HG03103 (cell line): ENCODE data around the gene TNFAIP8.

Source experiments
- ATAC-seq: cut with Tn5 transposase; IDR thresholded peaks from one replicate; pipeline ENCODE4 v1.9.1; 2021; ENCODE audit warnings: low read depth; ENCODE audit not compliant: unreplicated experiment

Gene TNFAIP8

DNA sequence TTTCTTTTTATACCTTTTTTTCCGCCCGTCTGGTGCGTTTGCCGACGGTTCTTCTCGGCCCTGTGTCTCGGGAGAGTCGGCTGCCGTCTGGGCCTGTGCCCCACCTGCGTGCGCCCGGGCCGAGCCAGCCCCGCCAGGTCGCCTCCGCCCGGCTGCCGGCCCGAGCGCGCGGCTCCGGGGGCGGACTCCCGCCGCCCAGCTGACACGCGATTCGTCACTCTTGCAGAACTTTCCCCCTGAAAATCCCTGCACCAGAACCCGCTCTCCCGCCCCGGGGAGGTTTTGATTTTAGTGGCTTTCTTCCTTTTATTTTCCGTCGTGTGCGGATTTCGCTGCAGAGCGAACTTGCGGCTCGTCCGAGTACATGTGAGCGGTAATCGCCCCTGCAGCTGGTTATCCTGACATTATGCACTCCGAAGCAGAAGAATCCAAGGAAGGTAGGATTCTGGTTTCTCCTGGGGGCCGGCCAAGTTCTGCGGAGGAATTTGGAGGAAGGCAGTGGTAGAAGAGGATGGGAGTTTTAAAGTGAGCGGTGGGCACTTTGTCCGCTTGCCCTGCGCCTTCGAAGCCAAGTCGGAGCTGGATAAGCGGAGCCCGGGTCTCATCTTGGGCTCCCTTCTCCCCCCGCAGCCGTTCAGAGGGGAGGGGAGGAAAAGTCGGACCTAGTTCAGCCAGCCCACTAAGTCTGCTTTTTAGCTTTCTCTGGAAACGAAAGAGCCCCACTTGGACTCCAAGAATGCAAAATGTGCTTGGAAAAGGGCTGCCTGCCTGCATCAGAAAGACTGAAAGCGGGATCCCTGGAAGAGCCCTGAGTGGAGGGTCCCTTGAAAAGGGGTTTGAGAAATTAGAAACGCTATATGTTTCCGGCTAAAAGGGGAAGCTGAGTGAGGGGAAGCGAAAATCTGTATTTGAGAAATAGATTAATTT is at the start of gene TNFAIP8:
TNFAIP8 (plus strand) TSS at position 335 of the 927 bp plus-strand sequence; CDS start at position 407, 72 bp downstream.
- peak; percentile 36 for ATAC-seq

DNA sequence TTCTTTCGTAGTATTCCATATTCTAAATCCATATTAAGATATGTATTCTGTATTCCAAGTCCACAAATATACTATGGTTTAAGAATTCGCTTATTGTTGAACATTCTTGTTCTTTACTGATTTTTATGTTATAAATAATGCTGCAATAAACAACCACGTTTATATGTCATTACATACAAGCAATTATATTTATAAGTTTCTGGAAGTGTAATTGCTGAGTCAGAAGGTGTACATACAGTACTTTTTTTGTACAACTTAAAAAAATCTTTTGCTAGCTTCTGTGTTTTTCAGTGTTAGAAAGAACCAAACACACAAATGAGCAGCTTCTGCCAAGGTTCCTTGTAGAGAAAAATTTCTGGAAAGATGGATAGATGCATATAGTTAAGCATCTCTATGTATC is 48.6 kb upstream of the TNFAIP8 start:
- ATAC-seq: no peak

DNA sequence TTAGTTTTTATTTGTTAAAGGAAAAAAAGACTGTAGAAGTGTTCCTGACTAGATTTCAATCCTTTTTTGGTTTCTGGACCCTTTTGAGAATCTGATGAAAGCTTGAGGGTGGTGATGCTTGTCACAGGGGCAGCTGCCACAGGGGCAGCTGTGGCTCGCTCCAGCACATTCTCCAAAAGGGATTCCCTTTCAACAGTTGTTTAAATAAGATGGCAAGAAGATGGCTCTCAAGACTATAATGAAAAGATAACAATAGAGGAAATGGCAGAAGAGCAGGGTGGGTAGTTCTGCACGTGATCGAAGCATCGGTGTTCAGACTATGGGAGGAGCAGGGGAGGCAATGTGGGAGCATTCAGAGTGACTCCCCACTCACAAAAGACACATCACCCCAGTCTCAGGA is 46.5 kb upstream of the TNFAIP8 start:
- peak; percentile 6 for ATAC-seq

DNA sequence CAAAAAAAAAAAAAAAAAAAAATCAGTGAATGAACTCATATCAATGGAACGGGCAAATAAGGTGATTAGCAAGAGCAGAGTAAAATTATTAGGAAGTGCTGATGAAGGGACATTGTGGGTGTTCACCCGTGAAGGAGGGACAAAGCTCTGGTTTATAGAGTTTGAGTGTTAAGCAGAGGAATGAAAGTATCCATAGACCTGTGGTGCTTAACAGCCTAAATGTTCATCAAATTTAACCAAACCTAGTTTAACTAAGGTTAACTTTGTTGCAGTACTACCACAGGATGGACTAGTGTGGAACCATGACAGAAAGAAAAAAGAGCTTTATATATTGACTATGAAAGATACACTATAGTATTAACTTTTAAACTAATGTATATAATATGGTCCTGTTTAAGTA is 44.1 kb upstream of the TNFAIP8 start:
- ATAC-seq: no peak

DNA sequence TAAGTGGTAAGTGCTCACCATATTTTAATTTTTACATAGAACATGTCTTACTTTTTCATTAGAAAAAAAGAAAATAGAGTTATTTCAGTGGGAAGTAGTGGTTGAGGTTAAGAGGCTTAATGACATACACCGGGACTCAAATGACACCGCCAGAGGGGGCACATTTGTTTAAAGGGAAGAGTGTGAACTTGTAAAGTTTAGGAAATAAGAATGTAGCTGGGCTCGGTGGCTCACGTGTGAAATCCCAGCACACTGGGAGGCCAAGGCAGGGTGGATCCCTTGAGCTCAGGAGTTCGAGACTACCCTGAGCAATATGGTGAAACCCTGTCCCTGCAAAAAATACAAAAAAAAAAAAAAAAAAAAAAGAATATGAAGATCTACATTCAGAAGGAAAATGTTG is 43.4 kb upstream of the TNFAIP8 start:
- no peak for ATAC-seq

DNA sequence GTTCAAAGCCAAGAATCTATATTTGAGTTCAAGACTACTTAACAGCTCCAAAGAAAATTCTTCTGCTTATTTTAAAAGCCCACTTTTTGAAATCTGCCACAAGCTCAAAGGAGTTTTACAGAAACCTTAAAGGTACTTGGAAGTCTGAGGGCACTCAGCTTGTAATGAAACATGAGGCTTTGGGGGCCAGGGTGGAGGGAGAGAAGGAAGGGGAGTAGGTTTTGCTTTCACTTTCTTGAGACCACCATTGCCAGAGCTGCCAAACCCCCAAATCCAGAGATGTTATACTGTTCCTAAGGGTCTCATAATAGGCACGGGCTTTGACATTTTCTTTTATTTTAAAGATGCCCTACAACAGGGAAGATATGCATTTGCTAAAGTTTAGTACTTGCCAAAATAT is 42.6 kb upstream of the TNFAIP8 start:
- ATAC-seq: no peak

DNA sequence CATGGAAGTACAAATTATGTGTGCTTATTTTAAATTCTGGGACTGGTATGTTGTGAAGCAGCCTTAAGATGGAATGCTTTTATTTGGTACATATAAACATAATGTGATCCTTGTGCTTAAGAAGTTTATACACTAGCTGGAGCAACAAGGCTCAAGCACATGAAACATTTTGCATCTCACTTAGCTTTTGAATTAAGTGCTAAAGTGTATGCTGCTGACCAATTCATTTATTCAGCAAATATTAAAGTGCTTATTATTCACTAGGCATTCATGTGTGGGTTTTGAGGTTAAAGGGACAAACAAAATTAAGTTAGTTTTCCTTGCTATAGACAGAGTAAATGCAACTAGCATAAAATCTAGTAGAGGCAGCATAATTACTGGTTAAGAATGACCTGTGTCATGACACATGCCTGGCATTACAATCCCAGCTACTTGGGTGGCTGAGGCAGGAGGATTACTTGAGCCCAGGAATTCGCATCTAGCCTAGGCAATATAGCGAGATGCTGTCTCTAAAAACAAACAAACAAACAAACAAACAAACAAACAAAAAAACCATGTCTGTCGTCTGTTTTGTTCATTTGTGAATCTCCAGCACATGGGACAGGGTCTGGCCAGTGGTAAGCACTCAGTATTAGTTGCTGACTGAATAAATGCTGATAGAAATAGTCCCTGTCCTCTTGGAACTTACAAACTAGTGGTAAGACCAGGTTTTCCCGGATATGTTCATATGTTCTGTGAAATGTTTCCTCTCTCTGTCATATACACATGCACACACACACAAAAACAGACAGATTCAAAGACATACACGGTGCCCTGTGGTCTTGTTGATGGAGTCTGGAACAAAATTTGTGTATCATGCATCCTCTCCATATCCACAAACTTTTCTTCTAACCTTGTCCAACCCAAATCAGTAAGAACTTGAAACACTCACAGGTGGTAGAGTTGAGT is 41.9 kb upstream of the TNFAIP8 start:
- ATAC-seq: no peak

DNA sequence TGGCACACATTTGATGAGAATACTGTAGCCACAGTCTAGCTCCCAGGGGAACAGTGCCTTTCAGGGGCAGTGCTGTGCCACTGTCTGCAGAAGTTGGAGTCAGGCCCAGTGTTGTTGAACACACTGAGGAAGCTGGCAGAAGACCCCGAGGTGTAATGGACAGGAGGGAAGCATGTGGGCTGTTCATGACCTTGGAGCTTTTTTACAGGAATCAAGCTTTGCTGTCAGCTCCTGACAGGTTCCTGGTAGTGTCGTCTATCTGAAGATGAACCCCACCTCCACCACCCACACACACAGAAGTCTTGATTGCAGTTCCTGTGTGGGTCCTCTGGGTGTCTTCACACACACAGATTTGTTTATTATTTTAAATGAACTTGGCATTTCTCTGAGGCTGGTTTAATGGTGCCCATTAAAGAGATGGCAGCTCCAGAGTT is 40.3 kb upstream of the TNFAIP8 start:
- peak; percentile 66 for ATAC-seq

DNA sequence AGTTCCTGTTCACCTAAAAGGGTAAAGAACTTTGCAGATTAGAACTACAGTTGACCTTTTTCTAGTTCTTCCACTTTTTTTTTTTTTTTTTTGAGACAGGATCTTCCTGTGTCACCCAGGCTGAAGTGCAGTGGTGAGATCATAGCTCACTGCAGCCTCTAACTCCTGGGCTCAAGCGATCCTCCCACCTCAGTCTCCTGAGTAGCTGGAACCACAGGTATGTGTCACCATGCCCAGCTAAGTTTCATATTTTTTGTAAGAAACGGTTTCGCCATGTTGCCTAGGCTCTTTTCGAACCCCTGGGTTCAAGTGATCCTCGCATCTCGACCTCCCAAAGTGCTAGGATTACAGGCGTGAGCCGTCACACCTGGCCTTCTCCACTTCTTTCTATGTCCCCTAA is 39.7 kb upstream of the TNFAIP8 start:
- ATAC-seq: no peak

DNA sequence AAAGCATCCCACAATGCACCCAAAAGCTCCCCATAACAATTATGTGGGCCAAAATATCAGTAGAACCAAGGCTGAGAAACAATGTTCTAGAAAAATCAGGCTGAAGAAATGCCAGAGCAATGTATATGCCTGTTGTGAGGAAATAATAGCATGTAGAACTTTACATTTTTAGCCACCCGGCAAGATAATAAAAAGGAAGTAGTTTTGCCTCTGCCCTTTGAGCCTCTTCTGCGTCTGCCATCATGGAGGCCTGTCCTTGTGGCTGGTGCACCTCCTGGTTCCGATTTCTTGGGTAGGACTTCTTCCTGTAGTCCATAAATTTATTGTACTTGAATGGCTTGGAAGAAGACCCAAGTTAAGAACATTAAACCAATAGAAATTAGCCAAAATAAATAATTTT is 38.9 kb upstream of the TNFAIP8 start:
- no peak for ATAC-seq

DNA sequence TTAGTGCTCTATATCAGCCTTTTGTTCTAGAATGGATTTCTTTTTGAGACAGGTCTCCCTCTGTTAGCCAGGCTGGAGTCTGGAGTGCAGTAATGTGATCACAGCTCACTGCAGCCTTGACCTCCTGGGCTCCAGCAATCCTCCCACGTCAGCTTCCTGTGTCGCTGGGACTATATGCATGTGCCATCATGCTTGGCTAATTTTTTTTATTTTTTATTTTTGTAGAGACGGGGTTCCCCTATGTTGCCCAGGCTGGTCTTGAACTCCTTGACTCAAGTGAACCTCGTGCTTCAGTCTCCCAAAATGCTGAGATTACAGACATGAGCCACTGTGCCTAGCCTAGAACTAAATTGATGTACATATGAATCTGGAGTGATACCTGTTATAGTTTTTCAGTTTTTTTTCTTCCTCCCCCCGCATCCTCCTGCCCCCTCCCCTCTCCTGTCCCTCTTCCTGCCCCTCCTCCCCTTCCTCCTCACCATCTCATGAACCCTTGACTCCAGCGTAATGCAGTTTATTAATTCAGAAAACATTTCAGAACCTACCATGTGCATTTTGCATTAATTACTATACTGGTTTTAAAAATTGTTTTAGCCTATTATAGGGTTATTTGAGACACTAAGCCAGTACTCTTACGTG is 37.4 kb upstream of the TNFAIP8 start:
- peak; percentile 35 for ATAC-seq

DNA sequence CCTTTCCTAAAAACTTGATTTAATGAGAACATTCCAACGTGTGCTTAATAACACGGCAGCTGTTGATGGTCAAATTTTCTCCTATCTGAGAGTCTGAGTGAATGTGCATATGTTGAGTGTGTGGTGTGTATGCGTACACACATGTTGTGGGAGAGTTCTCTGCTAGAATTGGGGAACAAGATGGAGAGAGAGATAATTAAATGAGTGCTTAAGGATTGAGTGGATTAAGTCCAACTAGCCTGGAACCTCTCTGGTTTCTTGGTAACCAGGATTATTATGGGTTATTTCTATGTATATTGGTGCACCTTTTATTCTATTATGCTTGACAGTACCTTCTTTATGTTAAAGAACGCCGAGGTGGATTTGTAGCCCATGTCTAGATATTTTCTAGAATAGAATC is 36.4 kb upstream of the TNFAIP8 start:
- no peak for ATAC-seq

DNA sequence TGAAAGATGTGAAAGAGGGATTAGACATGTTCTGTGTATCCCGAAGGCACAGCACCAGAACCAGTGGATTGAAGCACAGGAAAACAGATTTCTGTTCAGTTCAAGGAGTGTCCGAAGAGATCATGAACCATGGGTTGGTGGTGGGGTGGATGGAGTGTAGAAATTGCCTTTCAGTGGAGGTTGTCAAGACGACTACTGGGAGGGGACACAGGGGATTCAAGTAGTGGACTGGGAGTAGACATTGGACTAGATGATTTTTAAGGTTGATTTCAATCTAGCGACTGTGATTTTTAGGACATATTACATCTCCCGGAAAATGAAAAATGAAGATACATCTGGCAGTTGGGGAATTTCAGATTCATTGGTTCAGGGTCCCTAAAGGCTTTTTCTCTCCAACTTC is 35.9 kb upstream of the TNFAIP8 start:
- no peak for ATAC-seq

DNA sequence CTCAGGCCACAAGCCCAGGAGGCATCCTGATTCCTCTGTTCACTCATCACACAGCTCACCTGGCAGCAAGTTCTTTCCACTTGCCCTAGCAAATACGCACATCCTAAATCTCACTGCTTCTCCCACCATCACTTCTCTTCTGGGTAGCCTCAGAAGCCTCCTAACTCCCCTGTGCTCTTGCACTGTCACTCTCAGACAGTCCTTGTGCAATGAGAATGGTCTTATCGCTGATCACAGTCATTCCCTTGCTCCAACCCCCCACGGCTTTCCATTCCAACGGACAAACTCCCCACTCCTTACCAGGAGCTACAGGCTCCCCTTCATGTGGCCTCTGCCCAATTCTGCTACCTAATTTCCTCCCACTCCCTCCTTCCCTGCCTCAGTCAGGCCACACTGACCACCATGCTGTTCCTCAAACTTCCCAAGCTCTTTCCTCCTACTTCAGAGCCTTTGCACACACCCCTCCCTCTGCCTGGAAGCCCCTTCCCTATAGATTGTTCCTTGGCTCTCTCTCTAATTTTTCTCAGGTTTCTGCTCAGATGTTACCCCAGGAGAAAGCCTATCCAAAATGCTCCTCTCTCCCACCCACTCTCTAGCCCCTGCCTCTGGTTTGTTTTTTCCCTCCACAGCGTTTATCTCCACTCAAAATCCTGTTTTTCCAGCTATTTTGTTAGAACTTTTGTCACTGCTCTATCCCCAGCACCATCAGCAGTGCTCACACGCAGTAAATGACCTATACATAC is 34.1 kb upstream of the TNFAIP8 start:
- no peak for ATAC-seq

DNA sequence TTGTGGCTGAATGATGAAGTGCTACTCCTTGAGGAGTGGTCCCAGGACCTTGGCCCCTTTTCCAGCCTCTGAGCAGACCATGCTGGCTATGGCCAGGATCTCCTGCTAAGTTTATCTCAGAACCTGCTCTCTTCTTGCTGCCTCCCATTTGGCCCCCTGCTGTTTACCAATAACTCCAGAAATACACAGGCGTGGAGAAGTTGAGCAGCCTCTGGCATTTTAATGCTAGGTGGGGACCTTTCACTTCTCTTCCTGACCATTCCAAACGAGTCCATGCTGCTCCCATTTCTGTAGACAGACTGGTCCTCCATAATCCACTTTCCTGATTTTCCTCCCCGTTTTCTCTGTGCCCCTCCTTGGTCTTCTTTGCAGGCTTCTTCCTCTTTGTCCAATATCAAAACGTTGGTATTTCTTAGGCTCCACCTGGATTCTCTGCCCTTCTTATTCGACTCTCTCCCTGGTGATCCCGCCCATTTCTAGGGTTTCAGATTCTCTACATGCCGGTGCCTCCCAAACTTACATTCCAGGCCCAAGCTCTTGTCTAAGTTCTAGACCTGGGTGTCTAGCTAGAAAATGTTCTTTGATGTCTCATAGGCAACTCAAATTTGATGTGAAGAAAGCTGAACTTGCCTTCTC is 33.4 kb upstream of the TNFAIP8 start:
- no peak for ATAC-seq

DNA sequence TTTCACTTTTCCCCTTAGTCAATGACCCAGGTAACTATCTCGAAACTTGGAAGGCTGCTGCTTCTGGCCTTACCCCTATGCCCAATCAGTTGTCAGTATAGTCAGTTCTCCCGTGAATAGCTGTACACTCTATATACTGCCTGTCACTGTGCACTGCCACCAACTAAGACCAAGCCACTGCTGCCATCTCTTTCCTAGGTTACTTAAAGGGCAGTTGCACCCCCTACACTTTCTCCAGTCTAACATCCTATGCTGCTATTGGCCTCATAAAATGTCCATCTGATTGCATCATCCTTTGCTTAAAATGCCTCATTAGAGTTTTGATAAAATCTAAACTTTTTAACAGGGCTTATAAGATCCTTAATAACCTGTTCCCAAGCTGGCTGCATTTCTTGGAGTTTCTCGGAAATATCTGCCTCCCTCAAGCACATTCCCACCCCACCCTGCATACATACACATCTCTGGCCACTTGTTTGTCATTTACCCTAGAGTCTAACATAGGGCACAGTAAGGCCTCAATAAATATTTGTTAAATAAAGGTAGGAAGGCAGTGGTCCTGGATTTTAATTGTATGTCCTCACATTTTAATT is 32.8 kb upstream of the TNFAIP8 start:
- peak; percentile 55 for ATAC-seq

DNA sequence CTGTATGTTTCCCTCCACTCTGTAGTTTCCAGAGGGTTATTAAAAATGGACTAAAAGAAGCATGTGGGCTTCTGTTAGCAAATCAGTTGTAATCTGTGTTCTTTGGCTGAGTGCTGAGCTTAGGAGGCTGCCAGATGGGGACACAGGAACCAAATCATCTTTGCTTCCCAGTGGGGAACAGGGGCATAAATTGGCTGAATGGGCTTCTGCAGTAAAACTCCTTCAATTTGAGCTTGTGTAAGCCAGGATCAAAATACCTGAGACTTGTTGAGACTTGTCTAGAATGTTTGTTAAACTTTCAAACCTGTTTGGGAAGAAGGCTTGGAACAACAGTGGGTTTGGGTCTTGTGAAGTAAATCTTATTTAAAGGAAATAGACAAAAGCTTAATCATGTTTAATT is 32.2 kb upstream of the TNFAIP8 start:
- ATAC-seq: no peak

DNA sequence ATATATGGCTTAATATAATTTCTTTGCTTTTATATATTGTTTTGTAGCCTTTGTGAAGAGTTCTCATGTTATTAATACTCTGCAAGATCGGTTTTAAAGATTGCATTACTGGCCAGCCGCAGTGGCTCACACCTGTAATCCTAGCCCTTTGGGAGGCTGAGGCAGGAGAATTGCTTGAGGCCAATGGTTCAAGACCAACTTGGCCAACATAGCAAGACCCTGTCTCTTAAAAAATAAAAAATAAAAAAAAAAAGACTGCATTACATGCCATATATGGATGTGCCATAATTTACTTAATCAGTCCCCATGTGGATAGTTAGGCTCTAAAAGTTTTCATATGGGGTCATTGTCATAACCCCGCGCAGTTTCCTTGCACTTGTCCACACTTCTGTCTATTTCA is 31.0 kb upstream of the TNFAIP8 start:
- no peak for ATAC-seq

DNA sequence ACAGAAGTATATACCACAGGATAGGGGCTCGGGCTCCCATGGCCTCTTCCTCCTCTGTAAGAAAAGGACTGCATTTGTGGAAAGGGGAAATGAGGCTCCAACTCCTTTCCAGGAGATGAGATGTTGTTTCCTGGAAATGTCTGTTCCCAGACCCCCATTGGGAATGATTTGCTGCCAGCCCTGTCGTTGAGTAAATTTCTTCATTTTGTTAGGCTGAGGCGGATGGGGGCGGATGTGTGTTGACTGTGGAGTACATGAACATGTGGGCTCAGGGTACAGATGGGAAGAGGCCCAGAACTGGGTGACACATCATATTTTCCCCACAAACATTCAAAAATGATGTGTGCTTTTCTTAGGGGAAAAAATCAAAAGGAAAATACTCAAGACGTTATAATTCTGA is 28.8 kb upstream of the TNFAIP8 start:
- no peak for ATAC-seq
